ENCODE data around the gene COX19. TPM values are rescaled to one million over a fixed set of nuclear protein-coding genes. Genes with fewer than 3 reads are reported as not detected.

Gene COX19
- total RNA-seq, 1 experiment from 2014 or later: 12.3 TPM

- Histone ChIP-seq H3K4ac (ENCODE audit: low read depth, low read length) (no peak overlapping the region), H3K18ac (ENCODE audit: insufficient read length, low read depth, low read length) (no peak overlapping the region), H2BK120ac (ENCODE audit: low read depth, low read length, poor library complexity, severe bottlenecking) (no peak overlapping the region), H2AK5ac (ENCODE audit: insufficient read length, low read length) (no peak overlapping the region), H2BK5ac (ENCODE audit: insufficient read length, low read length) (no peak overlapping the region), H3K79me1 (ENCODE audit: insufficient read depth, low read depth, low read length, poor library complexity, severe bottlenecking) (no peaks in the 10 kb centered on the region), H3K4me1 (ENCODE audit: insufficient read depth, low read length) (no peaks in the 10 kb centered on the region), H4K8ac (replicated peaks; ENCODE audit: insufficient read length, low read depth, low read length) (no peak overlapping the region), H3K56ac (ENCODE audit: insufficient read length, low read depth, low read length) (no peak overlapping the region), H3K14ac (ENCODE audit: insufficient read depth, low read length) (no peak overlapping the region), H2BK12ac (ENCODE audit: insufficient read length, low read depth, low read length) (no peak overlapping the region), H3K9ac (ENCODE audit: extremely low read depth, insufficient read length, low read length) (no peak overlapping the region), H2AFZ (ENCODE audit: low read length) (no peak overlapping the region), H3K23ac (ENCODE audit: insufficient read length, low read depth, low read length) (no peak overlapping the region), H3K79me2 (ENCODE audit: insufficient read depth, low read length) (no peaks in the 10 kb centered on the region), H4K5ac (ENCODE audit: insufficient read length, low read depth, low read length) (no peak overlapping the region), H3K23me2 (ENCODE audit: insufficient read length, low read depth, low read length, poor library complexity, severe bottlenecking) (no peaks in the 10 kb centered on the region), H3K9me3 (ENCODE audit: control insufficient read depth, low read depth, low read length) (no peaks in the 10 kb centered on the region), H4K20me1 (ENCODE audit: control insufficient read depth, insufficient read depth, insufficient read length) (no peaks in the 10 kb centered on the region), H3K27me3 (ENCODE audit: insufficient read depth, low read length) (no peaks in the 10 kb centered on the region), H3T11ph (ENCODE audit: low read length) (no peak overlapping the region), H2BK15ac (ENCODE audit: low read depth, low read length) (no peak overlapping the region), H3K27ac (ENCODE audit: insufficient read length, low read depth, low read length) (no peak overlapping the region), H2BK20ac (ENCODE audit: low read depth, low read length, poor library complexity, severe bottlenecking) (no peak overlapping the region), H3K4me2 (ENCODE audit: insufficient read depth, insufficient read length, low read length) (no peak overlapping the region), H4K91ac (ENCODE audit: insufficient read length, low read depth, low read length) (no peak overlapping the region)
- Mint-ChIP-seq H3K4me3 (no peak overlapping the region), H3K27ac (no peak overlapping the region; a peak in 1 of 7 replicates), H3K36me3 (ENCODE audit: insufficient read depth in 1 of 3, low read depth in 3 of 3) (no peaks in the 10 kb centered on the region; a peak in 1 of 7 replicates), H3K4me1 (no peaks in the 10 kb centered on the region), H3K27me3 (ENCODE audit: low read depth) (no peaks in the 10 kb centered on the region; the same call in 1 of the 2 replicates), H3K9me3 (no peaks in the 10 kb centered on the region; a peak in 1 of 5 replicates)
- TF ChIP-seq CTCF (conservative IDR thresholded peaks at IDR 0.05): no peak
- DNase-seq: no peak
- no CpG with 5 or more reads among the region's 14 CpGs for WGBS (ENCODE audit: extremely low coverage, insufficient read length, low lambda C conversion rate)
Measured at GRCh38 chr7:929311-929711, 46.0 kb downstream of the COX19 start.

All from H9 (cell line).